OCI-LY1 (cell line): ENCODE results near the gene FAU.

Experiments
- H2AFZ ChIP-seq: fragments of 200-600 bp; sonication (generic), shearing (Covaris generic); 2 replicates; pipeline ENCODE4 v1.6.0; 2014; ENCODE audit warnings: antibody characterized with exemption, mild to moderate bottlenecking, low read length
- H3F3A ChIP-seq: fragments of 200-600 bp; sonication (generic), shearing (Covaris generic); 2 replicates; pipeline ENCODE4 v1.6.0; 2014; ENCODE audit warnings: mild to moderate bottlenecking, antibody characterized with exemption, low read length, moderate library complexity; ENCODE audit not compliant: insufficient read depth
- H3K27ac ChIP-seq: fragments of 200-600 bp; sonication (generic); 2 replicates; pipeline ENCODE4 v1.5.1; 2014; ENCODE audit warnings: low read length, mixed run types, mild to moderate bottlenecking, low read depth; ENCODE audit not compliant: poor library complexity, severe bottlenecking
- H3K27me3 ChIP-seq: fragments of 200-600 bp; sonication (generic); 2 replicates; pipeline ENCODE4 v1.6.0; 2014; ENCODE audit warnings: antibody characterized with exemption, mild to moderate bottlenecking, low read length, moderate library complexity; ENCODE audit not compliant: insufficient read depth
- H3K36me3 ChIP-seq: fragments of 200-600 bp; sonication (generic); 2 replicates; pipeline ENCODE4 v1.6.1; 2014; ENCODE audit warnings: mild to moderate bottlenecking, antibody characterized with exemption, low read length, moderate library complexity, mixed read lengths; ENCODE audit not compliant: insufficient read depth
- H3K4me1 ChIP-seq: fragments of 200-600 bp; sonication (generic); 2 replicates; pipeline ENCODE4 v1.5.1; 2014; ENCODE audit warnings: mild to moderate bottlenecking, low read length, moderate library complexity; ENCODE audit not compliant: insufficient read depth, severe bottlenecking
- H3K4me2 ChIP-seq: fragments of 200-600 bp; sonication (generic), shearing (Covaris generic); 2 replicates; pipeline ENCODE4 v1.6.1; 2014; ENCODE audit warnings: low read length
- H3K4me3 ChIP-seq: fragments of 200-600 bp; sonication (generic); 2 replicates; pipeline ENCODE4 v1.5.1; 2014; ENCODE audit warnings: low read length, low read depth, mild to moderate bottlenecking, mixed read lengths; ENCODE audit not compliant: poor library complexity, severe bottlenecking
- H3K79me2 ChIP-seq: fragments of 200-600 bp; shearing (Covaris generic); 2 replicates; pipeline ENCODE4 v1.6.1; 2016; ENCODE audit warnings: mixed run types, low read length, mixed read lengths; ENCODE audit not compliant: insufficient read depth
- H3K9ac ChIP-seq: fragments of 200-600 bp; sonication (generic), shearing (Covaris generic); 2 replicates; pipeline ENCODE4 v1.6.1; 2014; ENCODE audit warnings: mild to moderate bottlenecking, low read length, mixed read lengths
- H3K9me2 ChIP-seq: fragments of 200-600 bp; sonication (generic), shearing (Covaris generic); 2 replicates; pipeline ENCODE4 v1.6.1; 2014; ENCODE audit warnings: low read depth, mild to moderate bottlenecking, low read length, mixed read lengths
- H3K9me3 ChIP-seq: fragments of 200-600 bp; shearing (Covaris generic); 2 replicates; pipeline ENCODE4 v1.6.1; 2014; ENCODE audit warnings: low read length, mixed read lengths
- H4K20me1 ChIP-seq: fragments of 200-600 bp; sonication (generic), shearing (Covaris generic); 2 replicates; pipeline ENCODE4 v1.6.0; 2016; ENCODE audit warnings: mild to moderate bottlenecking, low read length; ENCODE audit not compliant: insufficient read depth
- CTCF ChIP-seq: fragments of 200-600 bp; sonication (generic), shearing (Covaris generic); IDR thresholded peaks from 2 replicates; pipeline ENCODE4 v1.5.1; 2017; ENCODE audit warnings: mild to moderate bottlenecking, antibody characterized with exemption, low read length, moderate library complexity, mixed read lengths
- EZH2 ChIP-seq: fragments of 200-600 bp; sonication (generic), shearing (Covaris generic); IDR thresholded peaks from 2 replicates; pipeline ENCODE4 v1.8.0; 2017; ENCODE audit warnings: borderline replicate concordance, mixed run types, mild to moderate bottlenecking, antibody characterized with exemption, low read length, moderate library complexity, mixed read lengths

The FAU gene

GRCh38 chr11:65130631-65131416 lies 8.9 kb upstream of the FAU start:
- peak overlapping the region; percentile 99 for H3K27ac ChIP-seq
- no peaks in the 10 kb centered on the region for H3K27me3 ChIP-seq
- H3K4me3 ChIP-seq: peak overlapping the region; percentile 95
- H4K20me1 ChIP-seq: no peaks in the 10 kb centered on the region
- peak overlapping the region; percentile 93 for H3K4me2 ChIP-seq
- peaks cover 8% of the 10 kb centered on the region; the same call in 1 of the 2 replicates for H3K79me2 ChIP-seq
- H3K36me3 ChIP-seq: peaks cover 79% of the 10 kb centered on the region
- no peak for TF ChIP-seq EZH2
- no peak for TF ChIP-seq CTCF
- H3K9me3 ChIP-seq: no peaks in the 10 kb centered on the region
- peak overlapping the region; percentile 76 for H3K9ac ChIP-seq
- H3F3A ChIP-seq: peaks cover 16% of the 10 kb centered on the region; the same call in 1 of the 2 replicates
- peaks cover 42% of the 10 kb centered on the region for H3K4me1 ChIP-seq
- no peaks in the 10 kb centered on the region for H3K9me2 ChIP-seq
- H2AFZ ChIP-seq: no peak overlapping the region

- H3K9ac ChIP-seq: peak overlapping the region; percentile 38; the same call in 1 of the 2 replicates
- no peaks in the 10 kb centered on the region for H3K9me2 ChIP-seq
- no peaks in the 10 kb centered on the region for H3K27me3 ChIP-seq
- peaks cover 36% of the 10 kb centered on the region for H3K4me1 ChIP-seq
- peaks cover 8% of the 10 kb centered on the region; the same call in 1 of the 2 replicates for H3K79me2 ChIP-seq
- peaks cover 17% of the 10 kb centered on the region; the same call in 1 of the 2 replicates for H3F3A ChIP-seq
- no peaks in the 10 kb centered on the region for H3K9me3 ChIP-seq
- H3K36me3 ChIP-seq: peaks cover 89% of the 10 kb centered on the region
- H2AFZ ChIP-seq: no peak overlapping the region
- peak overlapping the region; percentile 93 for H3K4me2 ChIP-seq
- peak overlapping the region; percentile 95 for H3K4me3 ChIP-seq
- H3K27ac ChIP-seq: peak overlapping the region; percentile 99
- H4K20me1 ChIP-seq: no peaks in the 10 kb centered on the region
- TF ChIP-seq EZH2: no peak
- TF ChIP-seq CTCF: peak; percentile 36
Measured at GRCh38 chr11:65129649-65130441, 7.9 kb upstream of the FAU start.

- Histone ChIP-seq H3K36me3 (peaks cover 95% of the 10 kb centered on the region), H2AFZ (no peak overlapping the region), H3K9me3 (no peaks in the 10 kb centered on the region), H3K4me1 (peaks cover 37% of the 10 kb centered on the region), H3K27ac (peak overlapping the region; percentile 99), H4K20me1 (no peaks in the 10 kb centered on the region), H3K79me2 (peaks cover 2% of the 10 kb centered on the region; the same call in 1 of the 2 replicates), H3K9me2 (no peaks in the 10 kb centered on the region), H3K4me2 (no peak overlapping the region), H3K9ac (no peak overlapping the region), H3K4me3 (no peak overlapping the region), H3K27me3 (no peaks in the 10 kb centered on the region), H3F3A (peaks cover 23% of the 10 kb centered on the region; the same call in 1 of the 2 replicates)
- TF ChIP-seq EZH2 (no peak), CTCF (no peak)
Measured at GRCh38 chr11:65128182-65129145, 6.5 kb upstream of the FAU start.
